ENCODE data around the gene RORC.
"Not testable (repeated sequence)": the region's sequence is repeated elsewhere in the genome, so short reads cannot be mapped to it uniquely, and the experiment has no call there.

Gene RORC

GRCh38 chr1:151831605-151832004 is at the start of gene RORC:
RORC (minus strand) TSS chr1:151831802; CDS start chr1:151831764, 38 bp downstream.
- peak within 1 kb of the TSS; percentile 61 for H3K4me3 ChIP-seq (ENCODE audit: low read length)
- H3K27me3 ChIP-seq (ENCODE audit: control insufficient read depth, insufficient read depth, low read length): no peaks in the 10 kb centered on the region
- H3K9me3 ChIP-seq (ENCODE audit: control insufficient read depth, low read length): no peaks in the 10 kb centered on the region
- peaks cover 32% of the 10 kb centered on the region for H3K4me1 ChIP-seq (ENCODE audit: control insufficient read depth, insufficient read depth, low read length)
- no peaks in the 10 kb centered on the region for H3K36me3 ChIP-seq (ENCODE audit: control insufficient read depth, insufficient read depth, low read length)
- peak within 1 kb of the TSS; percentile 90 for H3K9ac ChIP-seq (ENCODE audit: low read length)

- Histone ChIP-seq H3K27me3 (ENCODE audit: control insufficient read depth, insufficient read depth, low read length) (no peaks in the 10 kb centered on the region), H3K4me3 (ENCODE audit: low read length) (no peak overlapping the region), H3K9ac (ENCODE audit: low read length) (no peak overlapping the region), H3K36me3 (ENCODE audit: control insufficient read depth, insufficient read depth, low read length) (no peaks in the 10 kb centered on the region), H3K9me3 (ENCODE audit: control insufficient read depth, low read length) (no peaks in the 10 kb centered on the region), H3K4me1 (ENCODE audit: control insufficient read depth, insufficient read depth, low read length) (no peaks in the 10 kb centered on the region)
Observed at GRCh38 chr1:151875419-151876097, 44.0 kb upstream of the RORC start.

GRCh38 chr1:151872776-151873175 is 41.2 kb upstream of the RORC start:
- not testable (repeated sequence) for H3K9ac ChIP-seq (ENCODE audit: low read length); H3K27me3 ChIP-seq (ENCODE audit: control insufficient read depth, insufficient read depth, low read length); H3K36me3 ChIP-seq (ENCODE audit: control insufficient read depth, insufficient read depth, low read length); H3K4me3 ChIP-seq (ENCODE audit: low read length); H3K4me1 ChIP-seq (ENCODE audit: control insufficient read depth, insufficient read depth, low read length); H3K9me3 ChIP-seq (ENCODE audit: control insufficient read depth, low read length)

- Histone ChIP-seq H3K4me3 (ENCODE audit: low read length) (no peak overlapping the region), H3K4me1 (ENCODE audit: control insufficient read depth, insufficient read depth, low read length) (no peaks in the 10 kb centered on the region), H3K9ac (ENCODE audit: low read length) (no peak overlapping the region), H3K36me3 (ENCODE audit: control insufficient read depth, insufficient read depth, low read length) (no peaks in the 10 kb centered on the region), H3K9me3 (ENCODE audit: control insufficient read depth, low read length) (no peaks in the 10 kb centered on the region), H3K27me3 (ENCODE audit: control insufficient read depth, insufficient read depth, low read length) (no peaks in the 10 kb centered on the region)
Observed at GRCh38 chr1:151871284-151872030, 39.9 kb upstream of the RORC start.

- Histone ChIP-seq H3K9me3 (ENCODE audit: control insufficient read depth, low read length) (no peaks in the 10 kb centered on the region), H3K27me3 (ENCODE audit: control insufficient read depth, insufficient read depth, low read length) (no peaks in the 10 kb centered on the region), H3K4me3 (ENCODE audit: low read length) (no peak overlapping the region), H3K36me3 (ENCODE audit: control insufficient read depth, insufficient read depth, low read length) (no peaks in the 10 kb centered on the region), H3K9ac (ENCODE audit: low read length) (no peak overlapping the region), H3K4me1 (ENCODE audit: control insufficient read depth, insufficient read depth, low read length) (no peaks in the 10 kb centered on the region)
Observed at GRCh38 chr1:151868486-151868885, 36.9 kb upstream of the RORC start.

- no peak overlapping the region for H3K9ac ChIP-seq (ENCODE audit: low read length)
- no peaks in the 10 kb centered on the region for H3K27me3 ChIP-seq (ENCODE audit: control insufficient read depth, insufficient read depth, low read length)
- H3K4me1 ChIP-seq (ENCODE audit: control insufficient read depth, insufficient read depth, low read length): no peaks in the 10 kb centered on the region
- no peaks in the 10 kb centered on the region for H3K36me3 ChIP-seq (ENCODE audit: control insufficient read depth, insufficient read depth, low read length)
- H3K4me3 ChIP-seq (ENCODE audit: low read length): no peak overlapping the region
- no peaks in the 10 kb centered on the region for H3K9me3 ChIP-seq (ENCODE audit: control insufficient read depth, low read length)
Observed at GRCh38 chr1:151867765-151868411, 36.3 kb upstream of the RORC start.

GRCh38 chr1:151867321-151867720 is 35.7 kb upstream of the RORC start:
- Histone ChIP-seq H3K9me3 (ENCODE audit: control insufficient read depth, low read length) (no peaks in the 10 kb centered on the region), H3K4me3 (ENCODE audit: low read length) (no peak overlapping the region), H3K4me1 (ENCODE audit: control insufficient read depth, insufficient read depth, low read length) (no peaks in the 10 kb centered on the region), H3K27me3 (ENCODE audit: control insufficient read depth, insufficient read depth, low read length) (no peaks in the 10 kb centered on the region), H3K36me3 (ENCODE audit: control insufficient read depth, insufficient read depth, low read length) (no peaks in the 10 kb centered on the region), H3K9ac (ENCODE audit: low read length) (no peak overlapping the region)

- H3K9me3 ChIP-seq (ENCODE audit: control insufficient read depth, low read length): no peaks in the 10 kb centered on the region
- no peak overlapping the region for H3K9ac ChIP-seq (ENCODE audit: low read length)
- no peak overlapping the region for H3K4me3 ChIP-seq (ENCODE audit: low read length)
- H3K36me3 ChIP-seq (ENCODE audit: control insufficient read depth, insufficient read depth, low read length): no peaks in the 10 kb centered on the region
- H3K4me1 ChIP-seq (ENCODE audit: control insufficient read depth, insufficient read depth, low read length): no peaks in the 10 kb centered on the region
- H3K27me3 ChIP-seq (ENCODE audit: control insufficient read depth, insufficient read depth, low read length): no peaks in the 10 kb centered on the region
Observed at GRCh38 chr1:151864411-151864810, 32.8 kb upstream of the RORC start.

GRCh38 chr1:151862604-151863003 is 31.0 kb upstream of the RORC start:
- Histone ChIP-seq H3K9ac (ENCODE audit: low read length) (no peak overlapping the region), H3K9me3 (ENCODE audit: control insufficient read depth, low read length) (no peaks in the 10 kb centered on the region), H3K27me3 (ENCODE audit: control insufficient read depth, insufficient read depth, low read length) (no peaks in the 10 kb centered on the region)

GRCh38 chr1:151860504-151861187 is 29.0 kb upstream of the RORC start:
- no peak overlapping the region for H3K4me3 ChIP-seq (ENCODE audit: low read length)
- no peaks in the 10 kb centered on the region for H3K36me3 ChIP-seq (ENCODE audit: control insufficient read depth, insufficient read depth, low read length)
- H3K9me3 ChIP-seq (ENCODE audit: control insufficient read depth, low read length): no peaks in the 10 kb centered on the region
- no peaks in the 10 kb centered on the region for H3K4me1 ChIP-seq (ENCODE audit: control insufficient read depth, insufficient read depth, low read length)
- no peaks in the 10 kb centered on the region for H3K27me3 ChIP-seq (ENCODE audit: control insufficient read depth, insufficient read depth, low read length)
- H3K9ac ChIP-seq (ENCODE audit: low read length): no peak overlapping the region

More at GRCh38 chr1:151862604-151863003, 31.0 kb upstream of the RORC start:
- Histone ChIP-seq H3K4me3 (ENCODE audit: low read length) (no peak overlapping the region), H3K4me1 (ENCODE audit: control insufficient read depth, insufficient read depth, low read length) (no peaks in the 10 kb centered on the region), H3K36me3 (ENCODE audit: control insufficient read depth, insufficient read depth, low read length) (no peaks in the 10 kb centered on the region)

GRCh38 chr1:151859891-151860293 is 28.3 kb upstream of the RORC start:
- Histone ChIP-seq H3K9ac (ENCODE audit: low read length) (no peak overlapping the region), H3K27me3 (ENCODE audit: control insufficient read depth, insufficient read depth, low read length) (no peaks in the 10 kb centered on the region), H3K9me3 (ENCODE audit: control insufficient read depth, low read length) (no peaks in the 10 kb centered on the region), H3K36me3 (ENCODE audit: control insufficient read depth, insufficient read depth, low read length) (no peaks in the 10 kb centered on the region), H3K4me3 (ENCODE audit: low read length) (no peak overlapping the region), H3K4me1 (ENCODE audit: control insufficient read depth, insufficient read depth, low read length) (no peaks in the 10 kb centered on the region)

All from mucosa of stomach (tissue), 1 donor.